ENCODE data around the gene RNF225. TPM values are rescaled to one million over a fixed set of nuclear protein-coding genes. Genes with fewer than 3 reads are reported as not detected.
"Not testable (repeated sequence)": the region's sequence is repeated elsewhere in the genome, so short reads cannot be mapped to it uniquely, and the experiment has no call there.

RNF225 gene
- total RNA-seq = not detected
- total RNA-seq = 0.45 to 0.58 reads per million in 2 donors

DNA sequence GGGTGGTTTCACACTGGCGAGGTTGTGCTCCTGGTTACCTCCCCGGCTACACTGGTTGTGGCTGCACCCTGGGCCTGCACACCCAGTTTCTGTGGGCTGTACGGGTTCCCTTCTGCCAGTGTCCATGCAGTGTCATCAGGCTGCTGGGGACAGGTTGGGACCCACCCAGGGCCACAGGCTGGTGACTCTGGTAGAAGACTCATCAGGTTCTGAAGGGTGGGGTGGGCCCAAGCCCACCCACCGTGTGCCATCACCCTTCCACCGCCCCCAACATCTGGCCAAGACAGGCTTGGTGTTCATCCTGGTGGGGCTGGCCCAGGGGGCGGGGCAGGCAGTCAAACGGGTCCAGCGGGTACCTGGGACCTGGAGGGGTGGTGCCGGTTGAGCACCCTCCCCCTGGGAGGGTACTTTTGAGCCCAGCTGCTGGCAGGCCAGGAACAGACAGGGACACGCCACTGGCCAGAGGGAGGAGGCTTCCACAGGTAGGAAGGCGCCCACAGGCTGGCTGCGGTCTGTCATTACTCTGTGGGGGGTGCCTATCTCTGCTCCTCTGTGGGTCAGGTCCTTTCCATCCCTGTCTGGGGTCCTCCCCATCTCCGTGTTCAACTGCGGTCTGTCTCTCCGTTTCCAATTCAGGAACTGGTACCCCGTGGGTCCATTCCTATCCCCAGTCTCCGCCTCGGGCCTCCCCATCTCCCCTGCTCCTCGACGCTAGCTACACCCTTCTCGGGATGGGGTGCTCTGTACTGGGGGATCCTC, at the start of gene RNF225:
TSS of gene RNF225 (plus strand) at position 437 of the 759 bp plus-strand sequence. CDS start 434 bp downstream, outside the sequence.
- DNase-seq (no peak), ATAC-seq (peak; percentile 17)
- H3K9me3 ChIP-seq (ENCODE audit: control insufficient read depth, low read length, poor library complexity, severe bottlenecking) = no peaks in the 10 kb centered on the region
- Mint-ChIP-seq H3K36me3 (ENCODE audit: low read depth) (peaks cover 14% of the 10 kb centered on the region), H3K4me1 (peaks cover 12% of the 10 kb centered on the region), H3K27me3 (peaks cover 8% of the 10 kb centered on the region), H3K27ac (no peak within 1 kb of the TSS), H3K4me3 (peak within 1 kb of the TSS; percentile 21)

DNA sequence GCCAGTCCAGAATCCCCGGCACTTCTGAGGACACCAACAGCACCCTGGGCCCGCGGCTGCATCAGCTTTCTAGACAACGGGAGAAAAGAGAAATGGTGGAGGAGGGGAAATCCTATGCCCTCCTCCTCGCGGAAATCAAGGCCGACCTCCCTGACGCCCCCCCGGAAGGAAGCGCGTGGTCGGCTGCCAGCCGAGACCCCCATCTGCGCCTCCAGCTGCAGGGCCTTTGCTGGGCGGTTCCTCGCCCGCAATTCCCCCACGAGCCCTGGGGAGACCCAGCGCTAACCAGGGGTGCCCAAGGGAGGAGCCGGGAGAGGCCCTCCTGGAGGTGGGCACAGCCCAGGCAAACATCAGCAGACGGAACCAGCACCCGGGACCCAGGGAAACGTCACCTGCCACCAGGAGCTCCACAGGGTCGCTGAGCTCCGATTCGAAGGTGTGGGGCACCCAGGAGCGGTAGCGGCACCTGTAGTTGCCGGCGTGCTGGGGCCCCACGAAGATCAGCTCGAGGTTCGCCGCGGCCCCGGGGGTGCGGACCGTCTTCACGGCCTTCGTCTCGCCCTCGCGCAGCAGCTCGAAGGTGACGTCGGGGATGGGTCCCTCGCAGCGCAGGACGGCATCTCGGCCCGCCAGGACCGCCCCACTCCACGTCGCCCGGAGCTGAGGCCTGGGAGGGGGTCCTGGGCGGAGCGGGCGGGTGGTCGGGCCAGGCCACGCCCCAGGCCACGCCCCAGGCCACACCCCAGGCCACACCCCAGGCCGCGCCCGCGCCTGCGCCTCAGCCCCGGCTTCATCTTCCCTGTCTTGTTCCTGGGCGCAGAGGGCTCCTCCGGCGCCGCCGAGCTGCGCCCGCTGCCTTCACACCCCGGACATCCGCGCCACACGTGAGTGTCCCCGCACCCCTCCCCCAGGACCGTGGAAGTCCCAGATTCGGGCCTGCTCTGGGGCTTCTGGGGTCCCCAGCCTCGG, 48.2 kb upstream of the RNF225 start:
- H3K9me3 ChIP-seq (ENCODE audit: control insufficient read depth, low read length, poor library complexity, severe bottlenecking) = no peaks in the 10 kb centered on the region
- DNase-seq = peak; percentile 56 to 63 (median 63)
- H3K4me3 Mint-ChIP-seq = peak overlapping the region; percentile 91
- peaks cover 15% of the 10 kb centered on the region for H3K4me1 Mint-ChIP-seq
- peak overlapping the region; percentile 85 for H3K27ac Mint-ChIP-seq
- H3K27me3 Mint-ChIP-seq = no peaks in the 10 kb centered on the region
- peak; percentile 94 for ATAC-seq
- H3K36me3 Mint-ChIP-seq (ENCODE audit: low read depth) = peaks cover 6% of the 10 kb centered on the region

DNA sequence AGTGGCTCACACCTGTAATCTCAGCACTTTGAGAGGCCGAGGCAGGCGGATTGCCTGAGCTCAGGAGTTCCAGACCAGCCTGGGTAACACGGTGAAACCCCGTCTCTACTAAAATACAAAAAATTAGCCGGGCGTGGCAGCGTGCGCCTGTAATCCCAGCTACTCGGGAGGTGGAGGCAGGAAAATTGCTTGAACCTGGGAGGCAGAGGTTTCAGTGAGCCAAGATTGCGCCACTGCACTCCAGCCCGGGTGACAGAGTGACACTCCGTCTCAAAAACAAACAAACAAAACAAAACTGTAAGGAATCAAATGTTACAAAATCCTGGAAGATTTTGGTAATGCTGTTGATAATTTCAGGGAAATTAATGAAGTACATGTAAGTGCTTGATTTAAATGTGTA, 47.4 kb upstream of the RNF225 start:
- H3K27me3 Mint-ChIP-seq; DNase-seq; H3K9me3 ChIP-seq (ENCODE audit: control insufficient read depth, low read length, poor library complexity, severe bottlenecking); H3K36me3 Mint-ChIP-seq (ENCODE audit: low read depth): not testable (repeated sequence)
- peak; percentile 12 for ATAC-seq
- Mint-ChIP-seq H3K27ac (peak overlapping the region; percentile 85), H3K4me3 (peak overlapping the region; percentile 91), H3K4me1 (peaks cover 15% of the 10 kb centered on the region)

DNA sequence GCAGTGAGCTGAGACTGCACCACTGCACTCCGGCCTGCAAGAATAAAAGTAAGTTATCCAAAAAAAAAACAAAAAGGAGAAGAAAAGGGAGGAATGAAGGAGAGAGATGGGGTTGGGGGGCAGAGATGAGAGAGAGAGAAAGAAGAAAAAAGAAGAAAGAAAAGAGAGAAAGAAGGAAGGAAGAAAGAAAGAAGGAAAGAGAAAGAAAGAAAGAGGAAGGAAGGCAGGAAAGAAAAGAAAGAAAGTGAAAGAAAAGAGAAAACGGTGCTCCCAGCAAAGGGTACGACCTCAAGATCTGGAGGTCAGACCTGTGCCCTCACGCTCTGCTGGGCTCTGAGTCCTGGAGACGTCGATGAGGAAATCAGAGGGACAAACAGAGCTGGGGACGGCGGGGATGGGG, 45.9 kb upstream of the RNF225 start:
- no peaks in the 10 kb centered on the region for H3K27me3 Mint-ChIP-seq
- peaks cover 4% of the 10 kb centered on the region for H3K36me3 Mint-ChIP-seq (ENCODE audit: low read depth)
- no peak for DNase-seq
- no peak for ATAC-seq
- H3K27ac Mint-ChIP-seq = no peak overlapping the region
- H3K4me3 Mint-ChIP-seq = peak overlapping the region; percentile 53
- H3K9me3 ChIP-seq (ENCODE audit: control insufficient read depth, low read length, poor library complexity, severe bottlenecking) = no peaks in the 10 kb centered on the region
- peaks cover 15% of the 10 kb centered on the region for H3K4me1 Mint-ChIP-seq

DNA sequence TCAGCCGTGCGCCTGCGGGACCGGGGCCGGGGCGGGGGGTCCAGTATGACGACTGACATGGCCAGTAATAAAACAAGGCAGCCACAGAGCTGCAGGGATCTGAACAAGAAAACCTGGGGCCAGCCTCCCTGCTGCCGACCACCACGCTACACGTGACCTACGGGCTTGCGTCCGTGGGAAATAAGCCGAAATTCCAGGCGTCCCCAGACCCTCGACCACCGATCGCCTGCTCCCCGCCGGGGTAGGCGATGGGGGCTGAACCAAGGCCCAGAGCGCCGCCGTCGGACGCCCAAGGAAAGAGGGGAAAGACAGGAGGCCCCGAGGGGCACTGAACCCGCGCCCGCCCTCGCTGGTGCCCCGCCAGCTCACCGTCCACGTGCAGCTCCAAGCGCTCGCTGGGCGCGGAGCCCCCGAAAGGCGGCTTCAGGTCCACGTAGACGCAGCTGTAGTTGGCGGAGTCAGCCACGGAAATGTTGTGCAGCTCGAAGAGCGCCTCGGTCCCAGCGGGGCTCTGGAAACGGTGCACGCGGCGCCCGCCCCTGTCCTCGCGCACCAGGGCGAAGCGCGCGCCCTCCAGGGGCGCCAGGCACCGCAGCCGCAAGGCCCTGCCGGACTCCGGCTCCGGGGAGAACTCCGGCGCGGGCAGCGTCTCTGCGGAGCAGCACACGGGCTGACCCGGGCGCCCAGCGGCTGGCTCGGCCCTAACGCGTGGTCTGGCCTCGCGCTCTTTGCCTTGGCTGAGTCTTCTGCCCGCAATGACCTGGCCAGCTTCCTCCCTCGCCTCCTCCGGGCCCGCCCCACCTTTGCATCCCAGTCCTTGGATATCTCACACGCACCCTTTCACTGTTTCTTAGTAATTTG, 45.2 kb upstream of the RNF225 start:
- Mint-ChIP-seq H3K4me1 (peaks cover 15% of the 10 kb centered on the region), H3K4me3 (peak overlapping the region; percentile 53), H3K36me3 (ENCODE audit: low read depth) (peaks cover 4% of the 10 kb centered on the region), H3K27me3 (no peaks in the 10 kb centered on the region), H3K27ac (no peak overlapping the region)
- no peak for DNase-seq
- no peaks in the 10 kb centered on the region for H3K9me3 ChIP-seq (ENCODE audit: control insufficient read depth, low read length, poor library complexity, severe bottlenecking)
- no peak for ATAC-seq

DNA sequence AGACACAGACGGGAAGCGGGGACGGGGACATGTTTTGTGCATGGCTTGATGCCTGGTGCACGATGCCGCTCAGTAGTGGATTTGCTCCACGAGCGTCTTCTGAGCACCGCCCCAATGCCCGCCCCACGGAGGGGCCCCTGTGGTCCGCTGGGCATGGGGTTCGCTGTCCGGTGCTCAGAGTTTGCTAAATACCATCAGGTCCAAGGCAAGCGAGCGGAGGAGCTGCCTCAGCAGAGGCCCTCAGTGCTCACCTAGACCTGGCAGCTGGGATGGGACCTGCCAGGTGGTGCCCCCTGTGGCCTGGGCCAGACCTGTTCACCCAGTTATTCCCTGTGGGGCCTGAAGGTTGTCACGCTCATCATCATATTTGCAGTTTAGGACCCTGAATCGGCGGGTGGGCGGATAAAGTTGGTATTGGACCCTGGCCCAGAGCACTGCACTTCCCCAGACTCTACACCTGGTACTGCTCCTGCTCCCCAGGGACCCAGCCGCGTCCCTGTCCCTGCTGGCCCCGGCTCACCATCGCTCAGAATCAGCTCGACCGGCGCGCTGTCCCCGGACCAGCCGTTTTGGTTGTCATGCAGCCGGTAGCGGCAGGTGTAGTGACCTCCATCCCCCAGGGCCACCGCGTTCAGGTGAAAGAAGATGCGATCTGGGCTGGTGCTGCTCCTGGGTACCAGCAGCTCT, 44.4 kb upstream of the RNF225 start:
- no peak overlapping the region for H3K4me3 Mint-ChIP-seq
- no peaks in the 10 kb centered on the region for H3K27me3 Mint-ChIP-seq
- no peak for ATAC-seq
- DNase-seq = no peak
- H3K9me3 ChIP-seq (ENCODE audit: control insufficient read depth, low read length, poor library complexity, severe bottlenecking) = no peaks in the 10 kb centered on the region
- H3K4me1 Mint-ChIP-seq = peaks cover 9% of the 10 kb centered on the region
- H3K27ac Mint-ChIP-seq = no peak overlapping the region
- H3K36me3 Mint-ChIP-seq (ENCODE audit: low read depth) = peaks cover 4% of the 10 kb centered on the region

DNA sequence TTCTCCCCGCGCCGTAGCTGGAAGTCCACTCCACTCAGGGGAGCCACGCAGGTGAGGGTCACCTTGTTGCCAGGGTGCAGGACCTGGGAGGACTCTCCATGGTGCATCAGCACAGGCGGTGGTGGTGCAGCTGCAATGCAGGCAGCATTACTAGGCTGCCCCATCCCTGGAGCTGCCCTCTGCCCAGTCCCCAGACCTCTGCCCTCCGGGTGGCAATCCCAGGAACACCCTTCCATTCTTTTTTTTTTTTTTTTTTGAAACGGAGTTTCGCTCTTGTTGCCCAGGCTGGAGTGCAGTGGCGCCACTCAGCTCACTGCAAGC, 43.9 kb upstream of the RNF225 start:
- Mint-ChIP-seq H3K4me3 (no peak overlapping the region), H3K4me1 (peaks cover 9% of the 10 kb centered on the region), H3K27ac (no peak overlapping the region), H3K27me3 (no peaks in the 10 kb centered on the region), H3K36me3 (ENCODE audit: low read depth) (peaks cover 4% of the 10 kb centered on the region)
- ATAC-seq (no peak), DNase-seq (no peak)
- H3K9me3 ChIP-seq (ENCODE audit: control insufficient read depth, low read length, poor library complexity, severe bottlenecking) = no peaks in the 10 kb centered on the region

DNA sequence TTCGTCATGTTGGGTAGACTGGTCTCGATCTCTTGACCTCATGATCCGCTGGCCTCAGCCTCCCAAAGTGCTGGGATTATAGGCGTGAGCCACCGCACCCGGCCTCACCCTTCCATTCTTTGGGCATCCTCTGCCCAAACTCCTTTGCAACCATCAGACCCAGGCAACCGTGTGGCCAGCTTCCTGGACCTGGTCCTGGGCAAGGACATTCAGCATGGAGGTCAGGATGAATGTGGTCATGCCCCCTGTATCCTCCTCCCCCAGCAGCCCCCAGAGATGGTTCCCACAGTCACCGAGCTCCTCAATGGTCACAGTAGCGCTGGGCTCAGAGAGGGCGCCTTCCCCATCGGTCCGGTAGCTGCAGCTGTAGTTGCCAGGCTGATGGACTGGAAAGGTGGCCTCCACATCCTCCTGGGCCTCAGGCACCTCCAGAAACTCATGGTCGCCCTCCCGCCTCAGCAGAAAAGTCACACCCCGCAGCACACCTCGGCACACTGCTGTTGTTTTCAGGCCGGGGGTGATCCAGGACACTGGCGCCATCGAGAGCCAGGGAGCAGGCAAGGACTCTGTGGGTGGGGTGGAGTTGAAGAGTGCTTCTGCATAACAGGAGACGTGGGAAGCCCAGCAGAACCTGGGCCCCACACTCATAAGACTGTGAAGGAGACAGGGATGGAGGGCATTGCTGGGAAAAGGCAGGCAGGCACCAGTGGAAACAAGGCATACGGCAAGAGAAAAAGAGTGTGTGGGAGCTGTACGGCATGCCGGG, 43.3 kb upstream of the RNF225 start:
- Mint-ChIP-seq H3K4me1 (peaks cover 6% of the 10 kb centered on the region), H3K36me3 (ENCODE audit: low read depth) (peaks cover 4% of the 10 kb centered on the region), H3K4me3 (no peak overlapping the region), H3K27ac (no peak overlapping the region), H3K27me3 (no peaks in the 10 kb centered on the region)
- H3K9me3 ChIP-seq (ENCODE audit: control insufficient read depth, low read length, poor library complexity, severe bottlenecking) = no peaks in the 10 kb centered on the region
- DNase-seq (no peak), ATAC-seq (no peak)

GRCh38 chr19:58352760-58353671, 42.4 kb upstream of the RNF225 start, which contains the start of gene A1BG:
Gene A1BG, minus strand, starts transcription at chr19:58353492. Its CDS starts 55 bp downstream, at chr19:58353437.
- Mint-ChIP-seq H3K4me1 (peaks cover 6% of the 10 kb centered on the region), H3K4me3 (no peak within 1 kb of the TSS), H3K27me3 (no peaks in the 10 kb centered on the region), H3K36me3 (ENCODE audit: low read depth) (peaks cover 4% of the 10 kb centered on the region), H3K27ac (no peak within 1 kb of the TSS)
- no peaks in the 10 kb centered on the region for H3K9me3 ChIP-seq (ENCODE audit: control insufficient read depth, low read length, poor library complexity, severe bottlenecking)
- DNase-seq = no peak
- ATAC-seq = no peak

DNA sequence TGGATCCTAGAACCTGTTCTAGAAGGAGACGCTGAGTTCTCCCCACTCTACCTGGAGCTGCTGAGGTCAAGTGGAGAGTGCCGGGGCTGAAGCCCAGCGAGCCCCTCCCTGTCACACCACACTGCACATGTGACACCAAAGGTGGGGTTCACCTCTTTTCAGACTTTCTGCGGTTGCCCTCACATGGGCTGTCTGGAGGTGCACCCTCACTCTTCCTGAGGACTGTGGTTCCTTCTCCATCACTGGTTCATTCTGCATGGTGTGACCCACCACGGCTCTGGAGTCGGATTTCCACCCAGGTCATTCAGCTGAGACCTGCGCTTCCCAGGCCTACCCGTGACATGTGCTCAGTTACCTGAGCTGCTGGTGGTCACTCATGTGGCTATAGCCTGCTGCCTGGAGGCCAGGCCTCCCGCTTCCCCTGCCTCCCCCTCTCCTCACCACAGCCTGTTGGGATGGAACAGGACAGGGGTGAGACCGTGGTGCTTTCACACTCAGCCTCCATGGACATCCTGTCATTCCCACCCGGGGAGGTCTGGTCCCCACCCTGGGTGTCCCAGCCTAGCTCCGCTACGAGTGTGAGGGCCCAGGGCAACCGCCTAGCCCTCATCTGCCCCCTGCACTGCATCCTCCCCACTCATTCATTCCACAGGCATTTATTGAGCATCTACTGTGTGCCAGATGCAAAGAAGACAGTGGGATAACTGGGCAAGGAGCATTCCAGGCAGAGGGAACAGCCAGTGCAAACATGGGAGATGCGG, 41.6 kb upstream of the RNF225 start:
- Mint-ChIP-seq H3K4me1 (peaks cover 6% of the 10 kb centered on the region), H3K36me3 (ENCODE audit: low read depth) (peaks cover 4% of the 10 kb centered on the region), H3K4me3 (no peak overlapping the region), H3K27me3 (no peaks in the 10 kb centered on the region), H3K27ac (no peak overlapping the region)
- ATAC-seq = no peak
- DNase-seq = no peak
- H3K9me3 ChIP-seq (ENCODE audit: control insufficient read depth, low read length, poor library complexity, severe bottlenecking) = no peaks in the 10 kb centered on the region

Data from T-helper 17 cell (primary cell).